HepG2 (cell line): ENCODE results near the gene HOXB6. TPM values are rescaled to one million over a fixed set of nuclear protein-coding genes. Genes with fewer than 3 reads are reported as not detected.

Source experiments
- ATAC-seq: fragments of 200-7000 bp; cut with Tn5 transposase; 3 replicates; pipeline ENCODE4 v1.9.1; 2020; ENCODE audit warnings: mild to moderate bottlenecking, moderate library complexity
- BruUV-seq: library from RNA; stranded (reverse); fragments of 400-500 nt; replicated peaks from 2 replicates; lab custom pipeline; 2021; lab: Mats Ljungman, UMichigan
- CTCF ChIA-PET: fragments of 300-600 bp; formaldehyde crosslinking; extraction: SDS; loops from one replicate; lab custom pipeline; 2021; ENCODE audit warnings: low total read pairs, inconsistent platforms, low intra/inter-chr PET ratio; lab: Yijun Ruan, JAX
- POLR2A ChIA-PET: fragments of 350-600 bp; sonication (Branson Sonifier 250); formaldehyde crosslinking; loops from one replicate; lab custom pipeline; 2020; ENCODE audit warnings: antibody characterized with exemption, inconsistent platforms; lab: Yijun Ruan, JAX
- DNase-seq: peaks from one replicate; pipeline ENCODE4 v3.0.0-alpha.2; 2015; ENCODE audit warnings: low spot score
- FAIRE-seq: peaks from 3 replicates; lab custom pipeline; 2011; peaks lifted over from hg19 to GRCh38; lab: Jason Lieb, UNC
- H2AFZ ChIP-seq: one replicate; pipeline ENCODE4 v1.6.1; 2011; ENCODE audit warnings: low read length, inconsistent platforms
- H3K27ac ChIP-seq: fragments of 300-600 bp; 3 replicates; pipeline ENCODE4 v1.8.0; 2011; ENCODE audit warnings: mixed run types, mild to moderate bottlenecking, mixed read lengths, low read length, inconsistent platforms; ENCODE audit not compliant: insufficient read depth; ENCODE audit errors: extremely low read length
- H3K27me3 ChIP-seq, 2 experiments: fragments of 200-600 bp in 1 of 2; 2 replicates in 1 of 2; 3 replicates in 1 of 2; pipeline versions ENCODE4 v1.6.0 to v1.8.0; 2011; ENCODE audit warnings: low read length in 2 of 2, mild to moderate bottlenecking in 2 of 2, moderate library complexity in 2 of 2, inconsistent platforms in 1 of 2; ENCODE audit not compliant: insufficient read depth in 2 of 2, control insufficient read depth in 1 of 2
- H3K36me3 ChIP-seq, 2 experiments: fragments of 200-600 bp in 1 of 2; replicated peaks in 1 of 2; 2 replicates in 1 of 2; 3 replicates in 1 of 2; pipeline versions ENCODE4 v1.5.1 to v1.8.0; 2011; ENCODE audit warnings: low read length in 2 of 2, inconsistent platforms in 1 of 2; ENCODE audit not compliant: insufficient read depth in 2 of 2, control insufficient read depth in 1 of 2
- H3K4me1 ChIP-seq: 2 replicates; pipeline ENCODE4 v1.5.1; 2012; ENCODE audit warnings: low read length, inconsistent platforms; ENCODE audit not compliant: insufficient read depth
- H3K4me2 ChIP-seq: 2 replicates; pipeline ENCODE4 v1.6.0; 2011; ENCODE audit warnings: low read depth, low read length, inconsistent platforms
- H3K4me3 ChIP-seq, 3 experiments: fragments of 200-600 bp in 1 of 3; sonication (generic), shearing (Covaris generic) in 1 of 3; replicated peaks in 1 of 3; 2 replicates each; pipeline ENCODE4 v1.5.1; 2011 to 2016; ENCODE audit warnings: low read length in 3 of 3, inconsistent platforms in 2 of 3, low read depth in 2 of 3, mild to moderate bottlenecking in 2 of 3, control low read depth in 1 of 3, mixed read lengths in 1 of 3; ENCODE audit not compliant: insufficient read depth in 1 of 3
- H3K79me2 ChIP-seq: one replicate; pipeline ENCODE4 v1.6.1; 2011; ENCODE audit warnings: low read length, inconsistent platforms; ENCODE audit not compliant: insufficient read depth
- H3K9ac ChIP-seq: 2 replicates; pipeline ENCODE4 v1.6.0; 2011; ENCODE audit warnings: mild to moderate bottlenecking, low read depth, low read length, inconsistent platforms; ENCODE audit not compliant: insufficient read depth
- H3K9me3 ChIP-seq: 2 replicates; pipeline ENCODE4 v1.5.1; 2012; ENCODE audit warnings: mild to moderate bottlenecking, low read length
- H4K20me1 ChIP-seq: 2 replicates; pipeline ENCODE4 v1.6.0; 2011; ENCODE audit warnings: inconsistent platforms, mild to moderate bottlenecking, low read length, moderate library complexity; ENCODE audit not compliant: insufficient read depth
- DZIP1 ChIP-seq: sonication (generic); formaldehyde crosslinking; IDR thresholded peaks from 2 replicates; pipeline ENCODE4 v1.5.0; 2020; ENCODE audit warnings: mild to moderate bottlenecking, missing genetic modification reagents
- HNRNPK ChIP-seq: fragments of 200-400 bp; formaldehyde crosslinking; IDR thresholded peaks from 2 replicates; pipeline ENCODE4 v1.6.1; 2018; ENCODE audit warnings: low read length, low read depth, moderate library complexity, mild to moderate bottlenecking; ENCODE audit not compliant: poor library complexity, severe bottlenecking
- JUN ChIP-seq: sonication (generic); formaldehyde crosslinking; IDR thresholded peaks from 2 replicates; pipeline ENCODE4 v1.4.0; 2020; ENCODE audit warnings: mild to moderate bottlenecking, missing genetic modification reagents
- MAFF ChIP-seq: IDR thresholded peaks from 2 replicates; pipeline ENCODE4 v1.6.1; 2011; ENCODE audit warnings: low read depth, low read length, improper control_type of control experiment
- MAFK ChIP-seq, 2 experiments: IDR thresholded peaks in 1 of 2; conservative IDR thresholded peaks in 1 of 2; 2 replicates each; pipeline ENCODE4 v1.6.1; 2011; ENCODE audit warnings: improper control_type of control experiment in 2 of 2, low read length in 2 of 2
- PHB2 ChIP-seq: fragments of 450-650 bp; IDR thresholded peaks from 2 replicates; pipeline ENCODE4 v1.6.1; 2018; ENCODE audit not compliant: partially characterized antibody
- POLR2AphosphoS5 ChIP-seq: IDR thresholded peaks from 2 replicates; pipeline ENCODE4 v1.6.1; 2012; ENCODE audit warnings: low read depth, low read length
- WGBS: methylation state at CpG from one replicate; pipeline ENCODE4 v1.1.6; 2017; ENCODE audit warnings: low lambda C conversion rate; 5-methylcytosine and 5-hydroxymethylcytosine counted together
- in situ Hi-C: cut with HindIII; loops from 2 replicates; pipeline ENCODE4 v1.10.0; 2017; ENCODE audit warnings: low pct_unique_long_range_greater_than_20kb; ENCODE audit not compliant: extremely low pct_ligation_motif_present
- intact Hi-C: fragments of 100-400 bp; cut with micrococcal nuclease; formaldehyde crosslinking; loops from one replicate; pipeline ENCODE4 v1.10.0; 2022; ENCODE audit not compliant: unreplicated experiment
- polyA plus RNA-seq, 8 experiments: library from polyadenylated mRNA; depleted of rRNA in 3 of 8; stranded (reverse) in 7 of 8; unstranded in 1 of 8; fragments of >200 nt; fragmentation: Illumina TruSeq in 4 of 8; extraction: Trizol in 4 of 8; gene quantifications; 2 replicates each; pipeline versions ENCODE4 v1.2.1 to v1.2.3, GENCODE V29; 2011 to 2016; ENCODE audit warnings: low read depth in 4 of 8, missing spikeins in 1 of 8, mixed read lengths in 1 of 8; ENCODE audit not compliant: insufficient read depth in 1 of 8
- total RNA-seq, 5 experiments: library from RNA; depleted of rRNA; stranded (reverse); fragments of >200 nt; fragmentation: Illumina TruSeq; extraction: Trizol; gene quantifications; 2 replicates each; pipeline ENCODE4 v1.2.3, GENCODE V29; 2016; ENCODE audit warnings: low read depth in 1 of 5

Gene HOXB6
- total and polyA plus RNA-seq, 2 of the 13 experiments (the other 11 are each of a cell fraction or from before 2014, with no cell fraction given), result not detected

GRCh38 chr17:48568499-48569239, 36.1 kb downstream of the HOXB6 start (continued):
- TF ChIP-seq MAFF (peak; percentile 62), DZIP1 (no peak), POLR2AphosphoS5 (no peak), HNRNPK (peak; percentile 15), MAFK (conservative IDR thresholded peaks at IDR 0.05 in 1 of 2, IDR thresholded peaks at IDR 0.05 in 1 of 2; ENCODE audit: low read length in 2 of 2) (peak; percentile 61 to 74; a peak in 3 of 4 replicates), PHB2 (no peak)

- ChIA-PET CTCF (no interaction called here), POLR2A (no interaction called here)
- intact Hi-C loops (no loop called here), in situ Hi-C loops (no loop called here)
- ATAC-seq, result no peak
- Histone ChIP-seq H3K9ac (no peak overlapping the region), H3K4me1 (no peaks in the 10 kb centered on the region), H3K4me3 (no peak overlapping the region), H3K36me3 (no peaks in the 10 kb centered on the region), H3K79me2 (no peaks in the 10 kb centered on the region), H2AFZ (no peak overlapping the region), H3K27ac (no peak overlapping the region), H3K9me3 (no peaks in the 10 kb centered on the region), H3K4me2 (no peak overlapping the region), H3K27me3 (peaks cover 15 to 95% of the 10 kb centered on the region in 2 experiments; a peak in 4 of 5 replicates), H4K20me1 (0 out of 2 replicates have a peak, but pooled peaks cover 4% of the 10 kb centered on the region)
- TF ChIP-seq JUN (CRISPR knock-in tag), result no peak
- no peak for DNase-seq
- WGBS, result 4% methylated on average over 2 of the region's 2 CpGs
- FAIRE-seq, result no peak
- BruUV-seq, result no TSS peak
Observed at GRCh38 chr17:48567646-48568354, 37.0 kb downstream of the HOXB6 start.
